ENCODE results near the gene WDR37. TPM values are rescaled to one million over a fixed set of nuclear protein-coding genes. Genes with fewer than 3 reads are reported as not detected.

WDR37 gene
- total and polyA plus RNA-seq, 2 donors (not counting 1 experiment from before 2014, with no cell fraction given), result 17.3 to 33.2 TPM

GRCh38 chr10:1059902-1060301, 3.7 kb downstream of the WDR37 start:
- H3K4me2 ChIP-seq (replicated peaks; ENCODE audit: low read depth, low read length, poor library complexity, severe bottlenecking), result no peak overlapping the region
- Mint-ChIP-seq H3K4me1 (peaks cover 47% of the 10 kb centered on the region), H3K4me3 (no peak overlapping the region), H3K27ac (no peak overlapping the region), H3K27me3 (no peaks in the 10 kb centered on the region), H3K9me3 (ENCODE audit: insufficient read depth) (no peaks in the 10 kb centered on the region)
- ATAC-seq (ENCODE audit: low read depth) (no peak), DNase-seq (no peak)
- TF ChIP-seq CTCF (IDR thresholded peaks at IDR 0.05) (no peak), EZH2 (IDR thresholded peaks at IDR 0.05; ENCODE audit: borderline replicate concordance, insufficient read depth, low read depth, low read length, poor library complexity, severe bottlenecking) (no peak)
- H2AFZ ChIP-seq (ENCODE audit: insufficient read depth, low read depth, low read length, poor library complexity, severe bottlenecking), result no peak overlapping the region
- H3K27me3 ChIP-seq (replicated peaks in 1 of 4; ENCODE audit: control extremely low read depth in 1 of 4, control insufficient read depth in 3 of 4, insufficient read depth in 4 of 4, low read length in 3 of 4), result no peaks in the 10 kb centered on the region
- no peak overlapping the region for H3K9ac ChIP-seq (ENCODE audit: low read length)
- POLR2A ChIA-PET, result no interaction called here
- H3K36me3 ChIP-seq (replicated peaks in 1 of 2; ENCODE audit: control extremely low read depth in 1 of 2, control insufficient read depth in 1 of 2, extremely low read depth in 1 of 2, insufficient read depth in 2 of 2, low read length in 1 of 2), result peaks cover 3 to 14% of the 10 kb centered on the region in 2 experiments
- intact Hi-C loops (cut with micrococcal nuclease), result no loop called here
- WGBS (ENCODE audit: insufficient coverage), result 96% methylated on average over 7 of the region's 8 CpGs
- peaks cover 94% of the 10 kb centered on the region for H3K79me2 ChIP-seq (ENCODE audit: control insufficient read depth, insufficient read depth, low read length)
- CTCF ChIA-PET, result no interaction called here
- H3K4me3 ChIP-seq (ENCODE audit: control extremely low read depth in 1 of 5, extremely low read depth in 1 of 5, insufficient read depth in 1 of 5, low read depth in 2 of 5, low read length in 4 of 5), result no peak overlapping the region
- no peak overlapping the region for H3K27ac ChIP-seq (ENCODE audit: low read length in 2 of 2)
- H4K20me1 ChIP-seq (ENCODE audit: control insufficient read depth, insufficient read depth, low read length, poor library complexity, severe bottlenecking), result peaks cover 39% of the 10 kb centered on the region
- H3K4me1 ChIP-seq (ENCODE audit: control insufficient read depth in 2 of 2, insufficient read depth in 2 of 2, low read length in 2 of 2), result peaks cover 13 to 24% of the 10 kb centered on the region in 2 donors
- H3K9me3 ChIP-seq (ENCODE audit: control extremely low read depth in 1 of 3, control insufficient read depth in 2 of 3, insufficient read depth in 1 of 3, low read length in 2 of 3), result no peaks in the 10 kb centered on the region

- DNase-seq, result no peak
- no peaks in the 10 kb centered on the region for H3K27me3 ChIP-seq (replicated peaks in 1 of 4; ENCODE audit: control extremely low read depth in 1 of 4, control insufficient read depth in 3 of 4, insufficient read depth in 4 of 4, low read length in 3 of 4)
- H3K4me1 ChIP-seq (ENCODE audit: control insufficient read depth in 2 of 2, insufficient read depth in 2 of 2, low read length in 2 of 2), result peaks cover 8 to 11% of the 10 kb centered on the region in 2 donors
- no peak for ATAC-seq (ENCODE audit: low read depth)
- Mint-ChIP-seq H3K4me1 (peaks cover 33% of the 10 kb centered on the region), H3K27ac (no peak overlapping the region), H3K9me3 (ENCODE audit: insufficient read depth) (no peaks in the 10 kb centered on the region), H3K27me3 (no peaks in the 10 kb centered on the region), H3K4me3 (no peak overlapping the region)
- no peak overlapping the region for H3K4me3 ChIP-seq (ENCODE audit: control extremely low read depth in 1 of 5, extremely low read depth in 1 of 5, insufficient read depth in 1 of 5, low read depth in 2 of 5, low read length in 4 of 5)
- no peaks in the 10 kb centered on the region for H3K9me3 ChIP-seq (ENCODE audit: control extremely low read depth in 1 of 3, control insufficient read depth in 2 of 3, insufficient read depth in 1 of 3, low read length in 2 of 3)
- H3K9ac ChIP-seq (ENCODE audit: low read length), result no peak overlapping the region
- TF ChIP-seq EZH2 (IDR thresholded peaks at IDR 0.05; ENCODE audit: borderline replicate concordance, insufficient read depth, low read depth, low read length, poor library complexity, severe bottlenecking), result no peak
- no peak for TF ChIP-seq CTCF (IDR thresholded peaks at IDR 0.05)
- CTCF ChIA-PET, result interaction anchor here (0.7 kb wide), 1 partner anchor 120 kb away, joined by 5 read pairs; no protein-coding TSS in a partner anchor
- peaks cover 3 to 14% of the 10 kb centered on the region in 2 experiments for H3K36me3 ChIP-seq (replicated peaks in 1 of 2; ENCODE audit: control extremely low read depth in 1 of 2, control insufficient read depth in 1 of 2, extremely low read depth in 1 of 2, insufficient read depth in 2 of 2, low read length in 1 of 2)
- H3K79me2 ChIP-seq (ENCODE audit: control insufficient read depth, insufficient read depth, low read length), result peaks cover 78% of the 10 kb centered on the region
- H4K20me1 ChIP-seq (ENCODE audit: control insufficient read depth, insufficient read depth, low read length, poor library complexity, severe bottlenecking), result peaks cover 39% of the 10 kb centered on the region
- H3K27ac ChIP-seq (ENCODE audit: low read length in 2 of 2), result no peak overlapping the region
- H2AFZ ChIP-seq (ENCODE audit: insufficient read depth, low read depth, low read length, poor library complexity, severe bottlenecking), result no peak overlapping the region
- no peak overlapping the region for H3K4me2 ChIP-seq (replicated peaks; ENCODE audit: low read depth, low read length, poor library complexity, severe bottlenecking)
- POLR2A ChIA-PET, result interaction anchor here (0.7 kb wide), 1 partner anchor 14 kb away, joined by 3 read pairs; the partner anchor contains the start of gene IDI1
- intact Hi-C loops (cut with micrococcal nuclease), result no loop called here
- 93% methylated on average over 5 of the region's 7 CpGs for WGBS (ENCODE audit: insufficient coverage)
Measured at GRCh38 chr10:1061930-1062774, 6.0 kb downstream of the WDR37 start.

All from B cell (primary cell).